Subcutaneous adipose tissue (tissue), 4 donors: ENCODE data around the gene PALM3. TPM values are rescaled to one million over a fixed set of nuclear protein-coding genes. Genes with fewer than 3 reads are reported as not detected.

Source experiments
- CTCF ChIP-seq: fragments of 450-650 bp; IDR thresholded peaks from one replicate; pipeline ENCODE4 v1.5.1; 2016; ENCODE audit warnings: low read depth, mild to moderate bottlenecking, control low read depth, antibody characterized with exemption, moderate library complexity
- total RNA-seq, 4 donors: library from RNA; depleted of rRNA; stranded (reverse); fragments of >200 nt; gene quantifications; one replicate each; pipeline ENCODE4 v1.1.0, GENCODE V29; 2016

Gene PALM3
- total RNA-seq, 4 donors from 2014 or later: not detected

GRCh38 chr19:14093117-14093823 lies 31.4 kb upstream of the PALM3 start:
- TF ChIP-seq CTCF: no peak

GRCh38 chr19:14091813-14092462 lies 30.1 kb upstream of the PALM3 start:
- TF ChIP-seq CTCF: no peak

GRCh38 chr19:14091081-14091812 lies 29.4 kb upstream of the PALM3 start:
- no peak for TF ChIP-seq CTCF

GRCh38 chr19:14090509-14091080 lies 28.7 kb upstream of the PALM3 start, which contains the start of gene SAMD1:
Gene SAMD1 (minus strand): TSS chr19:14090751.
- TF ChIP-seq CTCF: no peak

GRCh38 chr19:14089662-14090508 lies 28.0 kb upstream of the PALM3 start:
- no peak for TF ChIP-seq CTCF

- no peak for TF ChIP-seq CTCF
Measured at GRCh38 chr19:14089412-14089661, 27.5 kb upstream of the PALM3 start.
